A549 (cell line): ENCODE data around the gene PBX1. TPM values are rescaled to one million over a fixed set of nuclear protein-coding genes. Genes with fewer than 3 reads are reported as not detected.

Experiments used
- ATAC-seq, 2 experiments: fragments of 200-7000 bp in 1 of 2; fragments of >200 bp in 1 of 2; cut with Nextera tagmentation in 1 of 2; cut with Tn5 transposase in 1 of 2; 3 replicates each; pipeline versions ENCODE4 v1.8.0 to v1.9.1; 2018 to 2020; ENCODE audit warnings: mild to moderate bottlenecking in 1 of 2, moderate library complexity in 1 of 2
- CTCF ChIA-PET: fragments of 300-600 bp; sonication (Branson Sonifier 250); formaldehyde crosslinking; extraction: SDS; loops from one replicate; lab custom pipeline; 2021; ENCODE audit warnings: antibody characterized with exemption, inconsistent platforms; lab: Yijun Ruan, JAX
- POLR2A ChIA-PET: fragments of 350-600 bp; formaldehyde crosslinking; extraction: SDS; loops from one replicate; lab custom pipeline; 2021; ENCODE audit warnings: antibody characterized with exemption, inconsistent platforms; lab: Yijun Ruan, JAX
- DNase-seq, 2 experiments: peaks; one replicate each; pipeline versions ENCODE4 v3.0.0 to v3.0.0-alpha.2; 2011 to 2016; ENCODE audit warnings: low read depth in 1 of 2, low spot score in 1 of 2
- FAIRE-seq: peaks from 2 replicates; lab custom pipeline; 2011; peaks lifted over from hg19 to GRCh38; lab: Jason Lieb, UNC
- H3K27ac ChIP-seq, 2 experiments: fragments of >200 bp; sonication (Bioruptor Twin); formaldehyde crosslinking; 3 replicates each; pipeline ENCODE4 v1.5.1; 2016 to 2017
- H3K4me1 ChIP-seq: fragments of >200 bp; sonication (Bioruptor Twin); formaldehyde crosslinking; 3 replicates; pipeline ENCODE4 v1.6.1; 2016
- H3K4me2 ChIP-seq: fragments of >200 bp; sonication (Bioruptor Twin); formaldehyde crosslinking; 3 replicates; pipeline ENCODE4 v1.6.1; 2016
- H3K4me3 ChIP-seq: fragments of >200 bp; sonication (Bioruptor Twin); formaldehyde crosslinking; 3 replicates; pipeline ENCODE4 v1.5.1; 2016
- H3K9me3 ChIP-seq: fragments of >200 bp; sonication (Bioruptor Twin); formaldehyde crosslinking; 3 replicates; pipeline ENCODE4 v1.6.1; 2016
- ATOH8 ChIP-seq: fragments of 250-450 bp; sonication (Bioruptor Pico); IDR thresholded peaks from 2 replicates; pipeline ENCODE4 v1.5.0; 2020; ENCODE audit warnings: low read depth, mild to moderate bottlenecking, moderate library complexity
- BCL3 ChIP-seq: fragments of >200 bp; sonication (Bioruptor Twin); formaldehyde crosslinking; IDR thresholded peaks from 3 replicates; pipeline ENCODE4 v1.6.1; 2016
- BHLHE40 ChIP-seq: IDR thresholded peaks from 2 replicates; pipeline ENCODE4 v1.6.1; 2012; ENCODE audit warnings: low read depth, low read length, inconsistent platforms
- CBX2 ChIP-seq: fragments of 200-600 bp; sonication (generic); IDR thresholded peaks from 2 replicates; pipeline ENCODE4 v1.6.1; 2016; ENCODE audit warnings: low read depth, mild to moderate bottlenecking, borderline replicate concordance
- CEBPB ChIP-seq, 2 experiments: fragments of >200 bp in 1 of 2; sonication (Bioruptor Twin) in 1 of 2; formaldehyde crosslinking in 1 of 2; IDR thresholded peaks; 2 replicates each; pipeline ENCODE4 v1.6.1; 2012 to 2016
- CHD4 ChIP-seq: fragments of 200-600 bp; sonication (generic); IDR thresholded peaks from 2 replicates; pipeline ENCODE4 v1.6.1; 2016; ENCODE audit warnings: antibody characterized with exemption, mild to moderate bottlenecking, borderline replicate concordance
- E2F6 ChIP-seq: IDR thresholded peaks from 2 replicates; pipeline ENCODE4 v1.6.1; 2012; ENCODE audit warnings: low read depth, borderline replicate concordance
- EHF ChIP-seq: fragments of 250-450 bp; sonication (Bioruptor Pico); IDR thresholded peaks from 2 replicates; pipeline ENCODE4 v1.5.0; 2020; ENCODE audit warnings: mild to moderate bottlenecking
- EHMT2 ChIP-seq: fragments of 200-600 bp; sonication (generic); IDR thresholded peaks from 2 replicates; pipeline ENCODE4 v1.6.1; 2016; ENCODE audit warnings: antibody characterized with exemption, low read depth, mild to moderate bottlenecking, moderate library complexity
- EP300 ChIP-seq, 2 experiments: fragments of >200 bp; sonication (Bioruptor Twin); formaldehyde crosslinking; IDR thresholded peaks; 2 replicates in 1 of 2; 3 replicates in 1 of 2; pipeline ENCODE4 v1.6.1; 2016 to 2017
- FOSL2 ChIP-seq, 2 experiments: fragments of 450-650 bp in 1 of 2; fragments of >200 bp in 1 of 2; sonication (Bioruptor Twin) in 1 of 2; formaldehyde crosslinking; IDR thresholded peaks; 2 replicates each; pipeline versions ENCODE4 v1.5.0 to v1.6.1; 2016 to 2020; ENCODE audit warnings: mild to moderate bottlenecking in 1 of 2, moderate library complexity in 1 of 2
- GATA3 ChIP-seq: IDR thresholded peaks from 2 replicates; pipeline ENCODE4 v1.6.1; 2012; ENCODE audit warnings: borderline replicate concordance
- HDAC2 ChIP-seq: fragments of 200-600 bp; sonication (generic); IDR thresholded peaks from 2 replicates; pipeline ENCODE4 v1.6.1; 2016
- HEYL ChIP-seq: fragments of 250-450 bp; sonication (Bioruptor Pico); IDR thresholded peaks from 2 replicates; pipeline ENCODE4 v1.8.0; 2021; ENCODE audit warnings: mild to moderate bottlenecking, moderate library complexity
- HMGXB4 ChIP-seq: fragments of 250-450 bp; sonication (Bioruptor Pico); IDR thresholded peaks from 2 replicates; pipeline ENCODE4 v1.5.0; 2021; ENCODE audit warnings: mild to moderate bottlenecking, moderate library complexity, borderline replicate concordance
- JUN ChIP-seq, 2 experiments: fragments of >200 bp; sonication (Bioruptor Twin); formaldehyde crosslinking; IDR thresholded peaks; 2 replicates in 1 of 2; 3 replicates in 1 of 2; pipeline ENCODE4 v1.6.1; 2016 to 2017
- MAFK ChIP-seq: fragments of 450-650 bp; IDR thresholded peaks from 2 replicates; pipeline ENCODE4 v1.6.1; 2014; ENCODE audit not compliant: partially characterized antibody
- MYC ChIP-seq: IDR thresholded peaks from 2 replicates; pipeline ENCODE4 v1.6.1; 2012; ENCODE audit warnings: mild to moderate bottlenecking, inconsistent platforms, low read length, improper control_type of control experiment, borderline replicate concordance
- NFE2L2 ChIP-seq: fragments of 150-350 bp; conservative IDR thresholded peaks from 2 replicates; pipeline ENCODE4 v1.6.1; 2014; ENCODE audit warnings: low read length
- NPAS2 ChIP-seq: fragments of 250-450 bp; sonication (Bioruptor Pico); IDR thresholded peaks from 2 replicates; pipeline ENCODE4 v1.8.0; 2022; ENCODE audit warnings: mild to moderate bottlenecking, moderate library complexity, borderline replicate concordance
- PBX3 ChIP-seq: IDR thresholded peaks from 2 replicates; pipeline ENCODE4 v1.6.1; 2012
- POLR2A ChIP-seq: IDR thresholded peaks from 2 replicates; pipeline ENCODE4 v1.6.1; 2012; ENCODE audit warnings: mild to moderate bottlenecking, low read length
- POLR2AphosphoS2 ChIP-seq: conservative IDR thresholded peaks from 2 replicates; pipeline ENCODE4 v1.6.1; 2012; ENCODE audit warnings: low read length, improper control_type of control experiment, inconsistent platforms
- RCOR1 ChIP-seq: fragments of 150-350 bp; IDR thresholded peaks from 2 replicates; pipeline ENCODE4 v1.6.1; 2014; ENCODE audit warnings: antibody characterized with exemption, low read length, low read depth
- RFX5 ChIP-seq: fragments of 450-650 bp; IDR thresholded peaks from 2 replicates; pipeline ENCODE4 v1.7.1; 2014; ENCODE audit warnings: antibody characterized with exemption, mild to moderate bottlenecking, moderate library complexity
- SMC3 ChIP-seq: fragments of >200 bp; sonication (Bioruptor Twin); formaldehyde crosslinking; IDR thresholded peaks from 3 replicates; pipeline ENCODE4 v1.6.1; 2018; ENCODE audit warnings: inconsistent platforms
- TFCP2L1 ChIP-seq: fragments of 250-450 bp; sonication (Bioruptor Pico); IDR thresholded peaks from 2 replicates; pipeline ENCODE4 v1.5.0; 2021; ENCODE audit warnings: mild to moderate bottlenecking
- WGBS: methylation state at CpG from one replicate; pipeline ENCODE4 v1.1.6; 2017; ENCODE audit errors: missing lambda C conversion rate; 5-methylcytosine and 5-hydroxymethylcytosine counted together
- polyA plus RNA-seq, 4 experiments: library from polyadenylated mRNA; depleted of rRNA in 3 of 4; stranded (reverse); fragments of >200 nt; fragmentation: RNase III in 1 of 4; extraction: RNeasy Plus Mini Kit Qiagen cat#74134 plus additional on column Dnase treatment in 1 of 4; gene quantifications; 2 replicates in 3 of 4; 3 replicates in 1 of 4; pipeline ENCODE4 v1.2.3, GENCODE V29; 2011 to 2017

Gene PBX1
- polyA plus RNA-seq, 2 of the 4 experiments (the other 2 are of a cell fraction) = 47.8 to 61.5 TPM

DNA sequence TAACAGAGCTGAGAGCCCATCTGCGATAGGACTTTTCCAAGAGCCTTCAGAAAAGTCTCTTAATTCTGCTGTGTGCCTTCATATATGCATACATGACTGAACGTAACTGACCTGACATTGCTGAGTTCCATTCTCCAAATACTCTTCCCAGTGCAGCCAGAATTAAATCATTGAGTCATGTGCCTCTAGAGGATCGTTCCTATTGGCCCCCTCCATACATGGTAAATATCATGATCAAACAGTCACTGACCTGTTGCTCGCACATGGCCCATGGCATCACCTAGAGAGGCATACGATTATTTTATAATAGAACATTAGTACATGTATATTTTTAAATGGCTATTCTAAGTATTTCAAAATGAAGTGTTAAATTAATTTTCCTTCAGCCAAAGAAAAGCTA is 186.8 kb downstream of the PBX1 start:
- peak overlapping the region; percentile 86 to 90 for H3K27ac ChIP-seq
- H3K4me1 ChIP-seq = peaks cover 49% of the 10 kb centered on the region
- H3K9me3 ChIP-seq = no peaks in the 10 kb centered on the region
- DNase-seq (no peak), ATAC-seq (no peak), FAIRE-seq (no peak)
- H3K4me3 ChIP-seq = no peak overlapping the region
- CTCF ChIA-PET = interaction anchor here (1.6 kb wide), 1 partner anchor 9 kb away, joined by 3 read pairs; no protein-coding TSS in a partner anchor
- no peak overlapping the region for H3K4me2 ChIP-seq
- WGBS = 76% methylated on average over 5 of the region's 5 CpGs
- POLR2A ChIA-PET = interaction anchor here (1.1 kb wide), 1 partner anchor 26 kb away, joined by 3 read pairs; no protein-coding TSS in a partner anchor
- TF ChIP-seq GATA3 = no peak
- TF ChIP-seq EHF = no peak
- TF ChIP-seq NFE2L2 = no peak
- no peak for TF ChIP-seq MYC
- no peak for TF ChIP-seq CEBPB (IDR thresholded peaks at IDR 0.05)

- WGBS = 52% methylated on average over 5 of the region's 5 CpGs
- Histone ChIP-seq H3K9me3 (no peaks in the 10 kb centered on the region), H3K4me2 (0 out of 3 replicates have a peak overlapping the region, but pooled peaks have one; percentile 2), H3K4me1 (peaks cover 58% of the 10 kb centered on the region), H3K4me3 (no peak overlapping the region), H3K27ac (peak overlapping the region; percentile 86 to 90)
- CTCF ChIA-PET = interaction anchor here (0.6 to 1.6 kb wide), 3 partner anchors 8 to 1677 kb away, joined by 3 to 4 read pairs (median 3); no protein-coding TSS in a partner anchor
- ATAC-seq = no peak
- no peak for FAIRE-seq
- POLR2A ChIA-PET = interaction anchor here (1.1 kb wide), 1 partner anchor 25 kb away, joined by 3 read pairs; no protein-coding TSS in a partner anchor
- DNase-seq = no peak
- TF ChIP-seq RFX5 = no peak
- no peak for TF ChIP-seq PBX3
- no peak for TF ChIP-seq CEBPB (IDR thresholded peaks at IDR 0.05)
These were observed 187.6 kb downstream of the PBX1 start for GRCh38 chr1:164746632-164747031.

DNA sequence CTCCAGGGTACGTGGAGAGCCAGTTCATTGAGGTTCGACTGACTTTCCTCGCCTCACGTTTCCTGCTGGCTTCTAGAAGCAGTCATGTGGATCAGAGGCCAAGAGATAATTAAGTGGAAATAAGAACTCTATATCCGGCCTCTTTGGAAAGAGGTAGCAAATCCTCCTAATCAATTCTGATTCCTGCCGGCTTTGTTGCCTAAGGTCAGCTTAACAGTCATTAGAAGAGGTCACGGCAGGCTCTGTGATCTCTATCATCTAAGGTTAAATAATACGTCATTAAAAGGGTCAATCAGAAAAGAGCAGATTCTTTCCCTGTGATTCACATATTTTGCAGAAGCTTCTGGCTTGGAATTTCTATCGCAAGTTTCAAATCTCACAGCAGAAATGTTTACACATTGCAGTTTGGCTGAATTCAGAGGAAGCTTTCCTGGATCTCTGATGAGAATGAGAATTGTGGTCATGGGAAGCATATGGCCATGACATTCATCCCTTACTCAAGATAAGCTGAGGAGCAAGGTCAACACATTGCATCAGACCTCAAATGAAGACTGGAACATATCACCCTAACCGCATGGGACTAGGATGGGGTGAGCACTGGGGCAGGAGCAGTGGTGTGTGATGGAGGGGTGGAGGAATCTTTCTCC is 189.4 kb downstream of the PBX1 start:
- ChIA-PET POLR2A (interaction anchor here (1.0 to 2.4 kb wide), 7 partner anchors 12 to 190 kb away, joined by 3 to 10 read pairs (median 4); partner anchors contain the start of gene PBX1), CTCF (interaction anchor here (0.7 to 3.1 kb wide), 8 partner anchors 10 to 325 kb away, joined by 3 to 18 read pairs (median 4); no protein-coding TSS in a partner anchor)
- ATAC-seq (peak; percentile 92), FAIRE-seq (peak; percentile 99), DNase-seq (peak; percentile 44 to 98)
- peaks cover 76% of the 10 kb centered on the region for H3K4me1 ChIP-seq
- H3K4me2 ChIP-seq = peak overlapping the region; percentile 54
- no peaks in the 10 kb centered on the region for H3K9me3 ChIP-seq
- peak overlapping the region; percentile 86 to 90 for H3K27ac ChIP-seq
- WGBS = 4% methylated on average over 10 of the region's 10 CpGs
- no peak overlapping the region for H3K4me3 ChIP-seq
- 0 out of 2 replicates have a peak, but pooled peaks have one; percentile 22 for TF ChIP-seq BHLHE40
- TF ChIP-seq BCL3 = peak; percentile 98; the same call in 2 of the 3 replicates
- no peak for TF ChIP-seq POLR2A
- peak; percentile 99 for TF ChIP-seq JUN (IDR thresholded peaks at IDR 0.05)
- peak; percentile 85 for TF ChIP-seq FOSL2 (IDR thresholded peaks at IDR 0.05)
- peak; percentile 96 for TF ChIP-seq FOSL2 (CRISPR knock-in tag; IDR thresholded peaks at IDR 0.05)
- no peak for TF ChIP-seq MAFK
- TF ChIP-seq EHF = peak; percentile 46; the same call in 1 of the 2 replicates
- TF ChIP-seq CBX2 = no peak
- no peak for TF ChIP-seq HDAC2
- no peak for TF ChIP-seq HEYL (CRISPR knock-in tag)
- TF ChIP-seq EHMT2 = 0 out of 2 replicates have a peak, but pooled peaks have one; percentile 32
- TF ChIP-seq POLR2AphosphoS2 = no peak
- no peak for TF ChIP-seq HMGXB4
- peak; percentile 68 for TF ChIP-seq SMC3
- TF ChIP-seq CHD4 = no peak
- TF ChIP-seq E2F6 = no peak
- no peak for TF ChIP-seq TFCP2L1 (CRISPR knock-in tag)
- no peak for TF ChIP-seq NFE2L2
- TF ChIP-seq ATOH8 = peak; percentile 85; the same call in 1 of the 2 replicates
- TF ChIP-seq NPAS2 (CRISPR knock-in tag) = no peak
- peak; percentile 98 to 100 for TF ChIP-seq EP300 (IDR thresholded peaks at IDR 0.05)
- TF ChIP-seq RCOR1 = no peak
